ENCODE data around the gene CALHM6. TPM values are rescaled to one million over a fixed set of nuclear protein-coding genes. Genes with fewer than 3 reads are reported as not detected.
A peak's percentile ranks its signal among the peaks of the same experiment; 100 is the strongest.

Gene CALHM6
- total and polyA plus RNA-seq, 2 of the 13 experiments (the other 11 are each of a cell fraction or from before 2014, with no cell fraction given): not detected

- H3K4me3 ChIP-seq (replicated peaks in 1 of 3; ENCODE audit: insufficient read depth in 1 of 3, low read depth in 2 of 3, low read length in 3 of 3): no peak overlapping the region
- H3K27me3 ChIP-seq (ENCODE audit: control insufficient read depth in 1 of 2, insufficient read depth in 2 of 2, low read length in 2 of 2): no peaks in the 10 kb centered on the region
- in situ Hi-C loops (cut with HindIII; ENCODE audit: extremely low pct_ligation_motif_present, low pct_unique_long_range_greater_than_20kb) (no loop called here), intact Hi-C loops (cut with micrococcal nuclease; ENCODE audit: unreplicated experiment) (no loop called here)
- no peak for FAIRE-seq
- no TSS peak for BruUV-seq (replicated peaks)
- H3K27ac ChIP-seq (ENCODE audit: extremely low read length, insufficient read depth, low read length): no peak overlapping the region
- TF ChIP-seq MEIS1 (CRISPR knock-in tag; IDR thresholded peaks at IDR 0.05; ENCODE audit: borderline replicate concordance): no peak
- no peak for TF ChIP-seq HIVEP1 (CRISPR knock-in tag; IDR thresholded peaks at IDR 0.05)
- TF ChIP-seq MED13 (CRISPR knock-in tag; IDR thresholded peaks at IDR 0.05): no peak
- no peak for TF ChIP-seq ZNF510 (CRISPR knock-in tag; IDR thresholded peaks at IDR 0.05; ENCODE audit: low read depth)
- no peak for TF ChIP-seq MXI1 (IDR thresholded peaks at IDR 0.05; ENCODE audit: borderline replicate concordance, low read depth, low read length)
- no peak for TF ChIP-seq MYPOP (CRISPR knock-in tag; IDR thresholded peaks at IDR 0.05)
- TF ChIP-seq TBX3 (IDR thresholded peaks at IDR 0.05; ENCODE audit: borderline replicate concordance): no peak
- no peak for TF ChIP-seq MTA1 (CRISPR knock-in tag; IDR thresholded peaks at IDR 0.05; ENCODE audit: borderline replicate concordance)
- H2AFZ ChIP-seq (ENCODE audit: low read length): no peak overlapping the region
- H3K4me2 ChIP-seq (ENCODE audit: low read depth, low read length): no peak overlapping the region
- no peak for DNase-seq (ENCODE audit: low spot score)
- ChIA-PET CTCF (ENCODE audit: low intra/inter-chr PET ratio, low total read pairs) (no interaction called here), POLR2A (no interaction called here)
- no peaks in the 10 kb centered on the region for H3K79me2 ChIP-seq (ENCODE audit: insufficient read depth, low read length)
- no peaks in the 10 kb centered on the region for H4K20me1 ChIP-seq (ENCODE audit: insufficient read depth, low read length)
- no peaks in the 10 kb centered on the region for H3K4me1 ChIP-seq (ENCODE audit: insufficient read depth, low read length)
- no peak for ATAC-seq
- no peak overlapping the region for H3K9ac ChIP-seq (ENCODE audit: insufficient read depth, low read depth, low read length)
- WGBS (ENCODE audit: low lambda C conversion rate): 42% methylated on average over 2 of the region's 2 CpGs
- no peaks in the 10 kb centered on the region for H3K36me3 ChIP-seq (replicated peaks in 1 of 2; ENCODE audit: control insufficient read depth in 1 of 2, insufficient read depth in 2 of 2, low read length in 2 of 2)
- H3K9me3 ChIP-seq (ENCODE audit: low read length): no peaks in the 10 kb centered on the region
Measured at GRCh38 chr6:116443105-116443504, 18.1 kb upstream of the CALHM6 start.

- no peaks in the 10 kb centered on the region for H3K27me3 ChIP-seq (ENCODE audit: control insufficient read depth in 1 of 2, insufficient read depth in 2 of 2, low read length in 2 of 2)
- intact Hi-C loops (cut with micrococcal nuclease; ENCODE audit: unreplicated experiment): loop anchor here (1.0 kb wide), 1 partner anchor 88 kb away; no protein-coding TSS in a partner anchor
- FAIRE-seq: peak; percentile 60
Measured at GRCh38 chr6:116444092-116444491, 17.1 kb upstream of the CALHM6 start.

More at GRCh38 chr6:116444092-116444491, 17.1 kb upstream of the CALHM6 start:
- POLR2A ChIA-PET: no interaction called here
- Histone ChIP-seq H2AFZ (ENCODE audit: low read length) (no peak overlapping the region), H3K36me3 (replicated peaks in 1 of 2; ENCODE audit: control insufficient read depth in 1 of 2, insufficient read depth in 2 of 2, low read length in 2 of 2) (no peaks in the 10 kb centered on the region), H3K4me3 (replicated peaks in 1 of 3; ENCODE audit: insufficient read depth in 1 of 3, low read depth in 2 of 3, low read length in 3 of 3) (no peak overlapping the region), H3K4me1 (ENCODE audit: insufficient read depth, low read length) (no peaks in the 10 kb centered on the region), H3K79me2 (ENCODE audit: insufficient read depth, low read length) (no peaks in the 10 kb centered on the region), H3K9me3 (ENCODE audit: low read length) (no peaks in the 10 kb centered on the region), H3K9ac (ENCODE audit: insufficient read depth, low read depth, low read length) (no peak overlapping the region), H3K4me2 (ENCODE audit: low read depth, low read length) (no peak overlapping the region), H3K27ac (ENCODE audit: extremely low read length, insufficient read depth, low read length) (no peak overlapping the region), H4K20me1 (ENCODE audit: insufficient read depth, low read length) (no peaks in the 10 kb centered on the region)
- WGBS (ENCODE audit: low lambda C conversion rate): 5% methylated on average over 3 of the region's 3 CpGs
- DNase-seq (ENCODE audit: low spot score) (peak; percentile 21), ATAC-seq (peak; percentile 87)
- no TSS peak for BruUV-seq (replicated peaks)
- TF ChIP-seq CTCF (CRISPR knock-in tag; IDR thresholded peaks at IDR 0.05) (peak; percentile 51), SRSF1 (optimal IDR thresholded peaks at IDR 0.05; ENCODE audit: low read depth, low read length) (no peak), STAG1 (CRISPR knock-in tag; IDR thresholded peaks at IDR 0.05) (peak; percentile 36), NFIB (CRISPR knock-in tag; IDR thresholded peaks at IDR 0.05; ENCODE audit: borderline replicate concordance) (no peak), THYN1 (CRISPR knock-in tag; IDR thresholded peaks at IDR 0.05; ENCODE audit: borderline replicate concordance, low read depth) (no peak), ZNF547 (CRISPR knock-in tag; IDR thresholded peaks at IDR 0.05) (no peak)
- in situ Hi-C loops (cut with HindIII; ENCODE audit: extremely low pct_ligation_motif_present, low pct_unique_long_range_greater_than_20kb): no loop called here
- CTCF ChIA-PET (ENCODE audit: low intra/inter-chr PET ratio, low total read pairs): interaction anchor here (1.3 kb wide), 1 partner anchor 88 kb away, joined by 4 read pairs; no protein-coding TSS in a partner anchor

All from HepG2 (cell line).